H9 (cell line): ENCODE data around the gene EDNRB. TPM values are rescaled to one million over a fixed set of nuclear protein-coding genes. Genes with fewer than 3 reads are reported as not detected.

ENCODE experiments used
- DNase-seq: peaks from one replicate; pipeline ENCODE4 v3.0.0-alpha.2; 2017
- H2AFZ ChIP-seq: one replicate; pipeline ENCODE4 v1.6.1; 2013; ENCODE audit warnings: mild to moderate bottlenecking, low read length, control low read depth, moderate library complexity
- H2AK5ac ChIP-seq: 2 replicates; pipeline ENCODE4 v1.6.1; 2013; ENCODE audit warnings: low read length, control low read depth, mixed read lengths; ENCODE audit not compliant: insufficient read length
- H2BK120ac ChIP-seq: one replicate; pipeline ENCODE4 v1.6.1; 2013; ENCODE audit warnings: low read depth, mild to moderate bottlenecking, low read length, control low read depth, inconsistent platforms; ENCODE audit not compliant: poor library complexity, severe bottlenecking
- H2BK12ac ChIP-seq: 2 replicates; pipeline ENCODE4 v1.6.1; 2013; ENCODE audit warnings: low read length, control low read depth, mixed read lengths, low read depth; ENCODE audit not compliant: insufficient read length
- H2BK15ac ChIP-seq: 2 replicates; pipeline ENCODE4 v1.6.1; 2013; ENCODE audit warnings: low read depth, low read length, control low read depth
- H2BK20ac ChIP-seq: one replicate; pipeline ENCODE4 v1.6.1; 2013; ENCODE audit warnings: low read depth, mild to moderate bottlenecking, low read length, control low read depth, inconsistent platforms; ENCODE audit not compliant: poor library complexity, severe bottlenecking
- H2BK5ac ChIP-seq: 2 replicates; pipeline ENCODE4 v1.6.1; 2013; ENCODE audit warnings: low read length, control low read depth, mixed read lengths; ENCODE audit not compliant: insufficient read length
- H3K14ac ChIP-seq: 2 replicates; pipeline ENCODE4 v1.6.1; 2013; ENCODE audit warnings: low read length, control low read depth; ENCODE audit not compliant: insufficient read depth
- H3K18ac ChIP-seq: 2 replicates; pipeline ENCODE4 v1.6.1; 2013; ENCODE audit warnings: low read depth, mild to moderate bottlenecking, mixed read lengths, low read length, control low read depth; ENCODE audit not compliant: insufficient read length
- H3K23ac ChIP-seq: 2 replicates; pipeline ENCODE4 v1.6.1; 2013; ENCODE audit warnings: low read length, control low read depth, mixed read lengths, low read depth; ENCODE audit not compliant: insufficient read length
- H3K23me2 ChIP-seq: 2 replicates; pipeline ENCODE4 v1.6.1; 2013; ENCODE audit warnings: low read depth, mild to moderate bottlenecking, mixed read lengths, low read length, control low read depth; ENCODE audit not compliant: insufficient read length, poor library complexity, severe bottlenecking
- H3K27ac ChIP-seq: 2 replicates; pipeline ENCODE4 v1.5.1; 2013; ENCODE audit warnings: low read length, control low read depth, mixed read lengths, low read depth; ENCODE audit not compliant: insufficient read length
- H3K27me3 ChIP-seq: 2 replicates; pipeline ENCODE4 v1.6.1; 2013; ENCODE audit warnings: low read length, control low read depth, inconsistent platforms; ENCODE audit not compliant: insufficient read depth
- H3K4ac ChIP-seq: 2 replicates; pipeline ENCODE4 v1.6.1; 2013; ENCODE audit warnings: low read depth, mild to moderate bottlenecking, control low read depth, inconsistent platforms, low read length, moderate library complexity
- H3K4me1 ChIP-seq: 2 replicates; pipeline ENCODE4 v1.6.1; 2013; ENCODE audit warnings: low read length, control low read depth, inconsistent platforms; ENCODE audit not compliant: insufficient read depth
- H3K4me2 ChIP-seq: 2 replicates; pipeline ENCODE4 v1.6.1; 2013; ENCODE audit warnings: low read length, control low read depth, mixed read lengths; ENCODE audit not compliant: insufficient read length, insufficient read depth
- H3K56ac ChIP-seq: 2 replicates; pipeline ENCODE4 v1.6.1; 2013; ENCODE audit warnings: low read depth, mild to moderate bottlenecking, mixed read lengths, low read length, control low read depth; ENCODE audit not compliant: insufficient read length
- H3K79me1 ChIP-seq: 2 replicates; pipeline ENCODE4 v1.6.1; 2013; ENCODE audit warnings: low read depth, mild to moderate bottlenecking, moderate library complexity, low read length, control low read depth, inconsistent platforms; ENCODE audit not compliant: insufficient read depth, poor library complexity, severe bottlenecking
- H3K79me2 ChIP-seq: 2 replicates; pipeline ENCODE4 v1.6.1; 2013; ENCODE audit warnings: low read length, control low read depth, inconsistent platforms; ENCODE audit not compliant: insufficient read depth
- H3K9ac ChIP-seq: 2 replicates; pipeline ENCODE4 v1.6.1; 2013; ENCODE audit warnings: low read length, control low read depth, mixed read lengths; ENCODE audit not compliant: insufficient read length; ENCODE audit errors: extremely low read depth
- H3K9me3 ChIP-seq: one replicate; pipeline ENCODE4 v1.6.1; 2013; ENCODE audit warnings: low read depth, low read length, inconsistent platforms; ENCODE audit not compliant: control insufficient read depth
- H3T11ph ChIP-seq: one replicate; pipeline ENCODE4 v1.6.1; 2013; ENCODE audit warnings: mild to moderate bottlenecking, low read length, control low read depth, inconsistent platforms
- H4K20me1 ChIP-seq: one replicate; pipeline ENCODE4 v1.6.1; 2013; ENCODE audit not compliant: control insufficient read depth, insufficient read length, insufficient read depth
- H4K5ac ChIP-seq: 2 replicates; pipeline ENCODE4 v1.6.1; 2013; ENCODE audit warnings: low read depth, mild to moderate bottlenecking, mixed read lengths, low read length, control low read depth; ENCODE audit not compliant: insufficient read length
- H4K8ac ChIP-seq: replicated peaks from 2 replicates; pipeline ENCODE4 v1.6.1; 2013; ENCODE audit warnings: low read length, control low read depth, mixed read lengths, low read depth; ENCODE audit not compliant: insufficient read length
- H4K91ac ChIP-seq: 2 replicates; pipeline ENCODE4 v1.6.1; 2013; ENCODE audit warnings: low read depth, mild to moderate bottlenecking, moderate library complexity, mixed read lengths, low read length, control low read depth; ENCODE audit not compliant: insufficient read length
- H3K27ac Mint-ChIP-seq, 3 experiments: 2 replicates in 2 of 3; 3 replicates in 1 of 3; pipeline ENCODE4 v1.8.0; 2020 to 2021; ENCODE audit warnings: mixed read lengths in 3 of 3, mild to moderate bottlenecking in 1 of 3, moderate library complexity in 1 of 3
- H3K27me3 Mint-ChIP-seq: 2 replicates; pipeline ENCODE4 v1.8.0; 2021; ENCODE audit warnings: low read depth, mild to moderate bottlenecking, moderate library complexity, mixed read lengths
- H3K36me3 Mint-ChIP-seq, 3 experiments: 2 replicates in 2 of 3; 3 replicates in 1 of 3; pipeline ENCODE4 v1.8.0; 2020 to 2021; ENCODE audit warnings: low read depth in 3 of 3, mixed read lengths in 3 of 3; ENCODE audit not compliant: insufficient read depth in 1 of 3
- H3K4me1 Mint-ChIP-seq, 2 experiments: 2 replicates each; pipeline ENCODE4 v1.8.0; 2020; ENCODE audit warnings: mixed read lengths in 2 of 2
- H3K4me3 Mint-ChIP-seq, 2 experiments: 2 replicates in 1 of 2; 3 replicates in 1 of 2; pipeline ENCODE4 v1.8.0; 2020 to 2021; ENCODE audit warnings: mild to moderate bottlenecking in 2 of 2, mixed read lengths in 2 of 2, moderate library complexity in 1 of 2
- H3K9me3 Mint-ChIP-seq, 2 experiments: 2 replicates in 1 of 2; 3 replicates in 1 of 2; pipeline ENCODE4 v1.8.0; 2020; ENCODE audit warnings: mild to moderate bottlenecking in 2 of 2, mixed read lengths in 2 of 2, moderate library complexity in 1 of 2
- CTCF ChIP-seq: fragments of 200-600 bp; sonication (generic); conservative IDR thresholded peaks from 3 replicates; pipeline ENCODE4 v1.8.0; 2021; ENCODE audit warnings: antibody characterized with exemption, mild to moderate bottlenecking
- WGBS: extraction: QIAGEN DNeasy Blood & Tissue Kit; methylation state at CpG from one replicate; pipeline ENCODE4 v1.1.7; 2013; ENCODE audit warnings: missing lambda C conversion rate, low lambda C conversion rate, mixed read lengths; ENCODE audit not compliant: insufficient read length; ENCODE audit errors: extremely low coverage; 5-methylcytosine and 5-hydroxymethylcytosine counted together
- total RNA-seq: library from RNA; stranded (reverse); gene quantifications from 2 replicates; pipeline ENCODE4 v1.2.1, GENCODE V29; 2021

EDNRB gene
- total RNA-seq, 1 experiment from 2014 or later: 6.6 TPM

GRCh38 chr13:77919246-77919920 lies 752 bp upstream of the EDNRB start:
- TF ChIP-seq CTCF: no peak
- H2BK15ac ChIP-seq: no peak overlapping the region
- no peak overlapping the region for H3K56ac ChIP-seq
- Mint-ChIP-seq H3K27ac (no peak overlapping the region), H3K27me3 (peaks cover 20% of the 10 kb centered on the region), H3K9me3 (peaks cover 6 to 9% of the 10 kb centered on the region in 2 experiments), H3K4me1 (peaks cover 6 to 18% of the 10 kb centered on the region in 2 experiments; a peak in 2 of 4 replicates), H3K36me3 (peaks cover 0 to 11% (median 2%) of the 10 kb centered on the region in 3 experiments; a peak in 3 of 7 replicates), H3K4me3 (no peak overlapping the region; a peak in 1 of 5 replicates)
- H4K5ac ChIP-seq: no peak overlapping the region
- peak overlapping the region; percentile 73 for H3K4me2 ChIP-seq
- H2BK12ac ChIP-seq: no peak overlapping the region
- H2BK5ac ChIP-seq: no peak overlapping the region
- H3K79me2 ChIP-seq: peaks cover 14% of the 10 kb centered on the region; the same call in 1 of the 2 replicates
- no peak overlapping the region for H3K18ac ChIP-seq
- peaks cover 22% of the 10 kb centered on the region for H3K23me2 ChIP-seq
- H2BK120ac ChIP-seq: no peak overlapping the region
- H3K9ac ChIP-seq: no peak overlapping the region
- H4K8ac ChIP-seq: no peak overlapping the region
- no peak overlapping the region for H4K91ac ChIP-seq
- no peak overlapping the region for H3K4ac ChIP-seq
- H3K14ac ChIP-seq: no peak overlapping the region
- H3K27ac ChIP-seq: no peak overlapping the region
- H2AK5ac ChIP-seq: no peak overlapping the region
- H2AFZ ChIP-seq: no peak overlapping the region
- no peak overlapping the region for H2BK20ac ChIP-seq
- no peak overlapping the region for H3T11ph ChIP-seq
- H3K9me3 ChIP-seq: no peaks in the 10 kb centered on the region
- H3K27me3 ChIP-seq: no peaks in the 10 kb centered on the region
- peak; percentile 73 for DNase-seq
- peaks cover 3% of the 10 kb centered on the region for H3K79me1 ChIP-seq
- peaks cover 2% of the 10 kb centered on the region for H3K4me1 ChIP-seq
- no peaks in the 10 kb centered on the region for H4K20me1 ChIP-seq
- no peak overlapping the region for H3K23ac ChIP-seq
- no CpG with 5 or more reads among the region's 29 CpGs for WGBS
